NCI-H1417 treated with DMSO at 0.1 percent for 48 hours (cell line): ENCODE data around the gene SPTBN1.
A peak's percentile ranks its signal among the peaks of the same experiment; 100 is the strongest.

Source experiments
- DNase-seq: peaks from one replicate; lab custom pipeline; 2025; lab: John Stamatoyannopoulos, UW

The SPTBN1 gene

DNA sequence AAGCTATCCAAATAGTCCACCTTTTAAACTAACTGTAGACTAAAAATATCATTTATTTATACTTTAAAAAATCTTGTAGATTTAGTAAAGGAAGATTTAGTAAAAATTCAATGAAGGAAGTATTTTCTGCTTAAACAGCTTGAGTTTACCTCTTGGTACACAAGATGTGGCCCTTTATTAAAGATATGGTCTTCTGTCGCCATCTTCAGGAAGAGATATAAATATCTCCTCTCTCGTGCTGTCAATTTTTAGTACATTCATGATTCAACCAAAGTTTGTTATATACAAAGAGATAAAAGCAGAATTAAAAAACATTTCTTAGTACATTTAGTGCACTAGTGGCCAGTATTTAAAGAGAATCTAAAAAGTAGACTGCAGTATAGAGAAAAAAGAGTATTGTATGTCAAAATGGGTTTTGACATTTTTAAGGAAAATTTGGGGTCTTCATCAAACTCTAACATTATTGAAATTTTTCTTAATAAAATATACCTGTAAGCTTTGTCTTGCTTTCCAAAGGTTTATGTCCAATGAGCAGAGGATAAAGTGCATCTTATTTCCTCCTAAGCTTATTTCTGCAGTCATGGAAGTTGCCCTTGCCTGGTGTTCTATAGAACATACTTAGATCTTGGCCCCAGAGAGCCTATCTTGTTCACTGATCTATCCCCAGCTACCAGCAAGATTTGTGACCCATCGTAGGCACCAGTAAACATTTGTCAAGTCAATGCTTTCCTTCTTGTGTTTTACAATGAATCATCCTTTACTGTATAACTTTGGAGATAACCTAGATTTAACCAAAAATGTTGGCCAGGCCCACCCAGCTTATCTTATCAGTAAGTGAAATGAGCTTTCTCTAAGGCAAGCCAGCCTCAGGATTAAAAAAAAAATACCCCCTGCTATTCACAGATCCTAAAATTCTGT is 248.8 kb downstream of the SPTBN1 start:
- peak; percentile 8 for DNase-seq

DNA sequence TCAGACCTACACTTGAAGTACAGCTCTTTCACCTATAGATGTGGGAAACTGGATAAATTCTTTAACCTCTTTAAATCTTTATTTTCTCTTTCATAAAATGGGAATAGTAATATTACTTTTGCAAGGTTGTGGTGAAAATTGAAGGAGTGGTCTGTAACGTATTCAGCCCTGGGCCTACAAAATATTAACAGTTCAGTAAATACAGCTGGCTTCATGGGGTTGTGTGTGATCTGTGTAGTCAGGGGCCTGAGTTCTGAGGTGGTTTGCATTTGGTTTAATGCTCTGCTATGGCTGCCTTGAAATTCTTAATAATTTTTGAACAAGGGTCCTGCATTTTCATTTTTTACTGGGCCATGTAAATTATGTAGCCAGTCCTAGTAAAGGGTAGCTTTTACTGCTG is 250.5 kb downstream of the SPTBN1 start:
- DNase-seq, result no peak

DNA sequence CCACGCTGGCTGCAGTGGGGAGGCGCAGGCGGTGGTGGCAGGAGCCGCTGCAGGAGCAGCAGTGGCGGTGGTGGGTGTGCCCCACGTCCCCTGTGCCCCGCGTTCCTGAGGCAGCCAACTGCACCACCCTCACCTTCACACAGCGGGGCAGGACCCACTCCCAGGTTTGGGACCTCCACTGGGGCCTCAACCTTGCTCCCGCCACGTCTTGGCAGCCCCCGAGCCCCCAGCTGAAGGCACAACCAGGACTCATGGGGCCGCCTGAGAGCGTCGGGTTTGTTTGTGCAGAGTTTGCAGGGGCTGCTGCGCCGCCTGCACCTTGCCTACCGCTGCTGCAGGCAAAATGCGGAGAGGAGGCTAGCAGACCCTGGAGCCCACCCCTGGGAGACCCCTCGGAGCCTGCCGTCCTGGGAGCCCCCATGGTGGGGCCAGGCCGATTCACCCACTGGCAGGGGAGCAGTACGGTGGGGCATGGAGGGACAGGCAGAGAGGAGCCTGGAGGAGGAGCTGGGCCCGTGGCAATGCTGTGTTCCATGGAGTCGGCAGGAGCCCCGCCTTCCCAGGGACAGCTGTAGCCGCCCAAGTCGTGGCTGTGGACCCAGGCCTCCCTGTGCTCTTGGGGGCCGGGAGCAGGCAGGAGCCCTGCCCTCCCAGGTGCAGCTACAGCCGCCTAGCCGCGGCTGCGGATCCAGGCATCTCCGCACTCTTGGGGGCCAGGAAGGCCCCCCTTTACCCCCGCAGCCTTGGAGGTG is 252.6 kb downstream of the SPTBN1 start:
- no peak for DNase-seq

DNA sequence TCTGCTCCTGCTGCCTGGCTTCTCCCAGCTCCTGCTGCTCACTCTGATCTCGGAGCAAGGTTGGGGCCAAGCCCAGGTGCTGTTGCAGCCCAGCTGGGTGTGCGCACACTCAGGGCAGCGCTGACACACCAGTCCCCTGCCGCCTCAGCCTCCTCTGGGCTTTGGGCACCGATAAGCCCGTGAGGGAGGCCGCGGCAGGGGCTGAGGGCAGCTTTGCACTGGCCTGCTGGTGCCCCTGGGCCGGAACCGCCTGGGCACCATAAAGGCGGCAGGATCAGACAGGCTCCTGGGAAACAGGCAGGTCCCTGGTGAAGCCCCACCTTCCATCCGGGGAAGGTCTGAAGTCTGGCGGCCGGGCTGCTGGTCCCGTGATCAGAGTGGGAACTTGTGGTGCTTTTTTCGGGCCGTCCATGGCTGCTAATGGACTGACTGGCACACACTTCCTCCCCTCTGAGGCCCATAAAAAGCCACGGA is 253.2 kb downstream of the SPTBN1 start:
- no peak for DNase-seq

DNA sequence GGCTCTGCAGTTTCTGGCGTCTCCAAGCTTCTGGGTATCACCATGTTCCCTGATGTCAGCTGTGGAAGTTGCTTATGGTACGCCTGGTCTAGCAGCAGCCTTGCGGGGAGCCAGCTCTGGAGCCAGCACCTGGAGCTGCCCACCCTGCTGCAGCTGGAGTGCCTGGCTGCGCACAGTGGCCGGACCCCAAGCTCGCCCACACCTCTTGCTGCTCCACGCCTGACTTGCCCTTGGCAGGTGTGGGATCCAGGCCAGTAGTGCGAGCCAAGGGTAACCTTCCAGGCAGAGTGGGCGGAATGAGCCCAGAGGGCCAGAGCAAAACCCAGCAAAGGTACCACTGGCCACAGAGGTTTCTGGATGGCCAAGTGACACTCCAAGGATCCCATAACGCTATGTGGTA is 254.1 kb downstream of the SPTBN1 start:
- no peak for DNase-seq

DNA sequence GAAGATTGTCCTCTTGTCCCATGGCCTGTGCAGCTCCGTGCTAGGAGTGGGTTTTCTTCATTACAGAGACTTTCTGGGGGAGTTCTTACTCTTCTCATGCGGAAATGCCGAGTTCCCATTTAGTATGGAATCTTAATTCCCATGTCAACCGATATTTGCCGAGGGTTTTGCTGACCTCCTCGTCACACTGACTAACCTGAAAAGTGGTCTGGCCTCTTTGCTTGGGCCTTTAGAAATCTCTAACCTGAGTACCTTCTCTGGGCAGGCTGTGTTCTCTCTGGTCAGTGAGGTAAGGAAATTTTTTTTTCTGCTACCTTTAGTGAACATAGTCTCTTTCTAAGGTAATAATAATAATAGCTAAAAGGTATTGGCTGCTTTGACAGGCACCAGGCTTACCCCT is 256.4 kb downstream of the SPTBN1 start:
- no peak for DNase-seq

DNA sequence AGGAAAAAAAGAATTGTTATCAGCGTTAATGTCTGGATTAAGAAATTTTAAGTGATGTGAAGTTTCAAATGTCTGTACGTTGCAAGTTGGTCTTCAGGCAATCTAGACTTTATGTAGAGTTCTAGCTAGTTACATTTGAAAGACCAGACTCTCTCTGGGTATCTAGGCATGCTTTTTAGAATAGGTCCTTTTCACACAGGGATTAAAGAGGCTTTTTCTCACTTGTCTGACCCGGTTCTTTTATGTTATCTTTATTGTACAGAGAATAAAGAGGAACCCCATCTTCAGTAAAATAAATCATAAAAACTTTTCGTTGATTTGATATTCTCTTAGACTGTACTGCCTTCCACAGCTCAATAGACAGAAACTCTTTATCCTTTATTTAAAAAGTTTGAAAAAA is 258.9 kb downstream of the SPTBN1 start:
- no peak for DNase-seq

DNA sequence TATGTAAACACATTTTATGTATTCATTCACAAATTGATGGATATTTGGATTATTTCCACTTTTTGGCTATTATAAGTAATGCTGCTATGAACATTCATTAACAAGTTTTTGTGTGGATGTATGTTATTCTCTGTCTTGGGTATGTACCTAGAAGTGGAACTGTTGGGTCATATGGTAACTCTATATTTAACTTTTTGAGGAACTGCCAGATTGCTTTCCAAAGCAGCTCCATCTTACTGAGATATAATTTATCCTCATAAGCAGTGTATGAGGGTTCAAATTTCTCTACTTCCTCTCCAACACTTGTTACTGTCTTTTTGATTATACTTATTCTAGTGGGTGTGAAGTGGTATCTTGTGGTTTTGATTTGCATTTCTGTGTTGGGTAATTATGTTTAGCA is 260.2 kb downstream of the SPTBN1 start:
- no peak for DNase-seq

DNA sequence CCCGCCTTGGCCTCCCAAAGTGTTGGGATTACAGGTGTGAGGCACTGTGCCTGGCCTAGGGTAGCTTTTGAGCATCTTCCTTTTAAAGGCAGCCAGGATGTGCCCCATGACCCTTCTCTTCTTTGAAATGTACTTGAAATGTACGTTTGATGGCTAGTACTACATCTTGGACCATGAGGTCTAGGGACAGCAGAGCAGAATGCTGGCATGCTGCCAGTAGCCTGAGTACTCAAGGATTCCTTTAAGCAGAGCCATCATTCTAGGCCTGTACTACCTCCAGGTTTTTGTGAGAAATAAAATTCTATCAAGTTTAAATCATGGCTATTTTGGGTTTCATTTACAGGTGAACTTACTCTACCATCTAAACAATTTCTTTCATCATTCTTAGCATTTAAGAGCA is 264.4 kb downstream of the SPTBN1 start:
- no peak for DNase-seq
